ENCODE measurements around the gene PDE4D.

PDE4D gene

GRCh38 chr5:59246145-59246869 is 647.2 kb downstream of the PDE4D start:
- no peak overlapping the region for H3K27ac ChIP-seq
- TF ChIP-seq CTCF (IDR thresholded peaks at IDR 0.05), result no peak
- DNase-seq (ENCODE audit: low spot score), result no peak
- no peak overlapping the region for H3K4me3 ChIP-seq

GRCh38 chr5:59245198-59245597 is 648.3 kb downstream of the PDE4D start:
- no peak for TF ChIP-seq CTCF (IDR thresholded peaks at IDR 0.05)
- H3K27ac ChIP-seq, result no peak overlapping the region
- DNase-seq (ENCODE audit: low spot score), result no peak
- H3K4me3 ChIP-seq, result no peak overlapping the region

- H3K4me3 ChIP-seq, result no peak overlapping the region
- DNase-seq (ENCODE audit: low spot score), result no peak
- TF ChIP-seq CTCF (IDR thresholded peaks at IDR 0.05), result no peak
- H3K27ac ChIP-seq, result no peak overlapping the region
Observed at GRCh38 chr5:59241552-59241951, 652.0 kb downstream of the PDE4D start.

GRCh38 chr5:59241119-59241518 is 652.4 kb downstream of the PDE4D start:
- Histone ChIP-seq H3K27ac (no peak overlapping the region), H3K4me3 (no peak overlapping the region)
- DNase-seq (ENCODE audit: low spot score), result no peak
- TF ChIP-seq CTCF (IDR thresholded peaks at IDR 0.05), result no peak

- Histone ChIP-seq H3K4me3 (no peak overlapping the region), H3K27ac (no peak overlapping the region)
- no peak for TF ChIP-seq CTCF (IDR thresholded peaks at IDR 0.05)
- no peak for DNase-seq (ENCODE audit: low spot score)
Observed at GRCh38 chr5:59238126-59238902, 655.2 kb downstream of the PDE4D start.

GRCh38 chr5:59236986-59237385 is 656.5 kb downstream of the PDE4D start:
- DNase-seq (ENCODE audit: low spot score), result no peak
- no peak for TF ChIP-seq CTCF (IDR thresholded peaks at IDR 0.05)
- Histone ChIP-seq H3K4me3 (no peak overlapping the region), H3K27ac (no peak overlapping the region)

- TF ChIP-seq CTCF (IDR thresholded peaks at IDR 0.05), result no peak
- no peak overlapping the region for H3K27ac ChIP-seq
- DNase-seq (ENCODE audit: low spot score), result no peak
- no peak overlapping the region for H3K4me3 ChIP-seq
Observed at GRCh38 chr5:59236448-59236847, 657.1 kb downstream of the PDE4D start.
